AG08396 (cell line): Measurements from ENCODE around the gene DEF6.

Experiments
- DNase-seq: peaks from one replicate; pipeline ENCODE4 v3.0.0; 2012; ENCODE audit warnings: low spot score, mixed read lengths

The DEF6 gene, protein sequence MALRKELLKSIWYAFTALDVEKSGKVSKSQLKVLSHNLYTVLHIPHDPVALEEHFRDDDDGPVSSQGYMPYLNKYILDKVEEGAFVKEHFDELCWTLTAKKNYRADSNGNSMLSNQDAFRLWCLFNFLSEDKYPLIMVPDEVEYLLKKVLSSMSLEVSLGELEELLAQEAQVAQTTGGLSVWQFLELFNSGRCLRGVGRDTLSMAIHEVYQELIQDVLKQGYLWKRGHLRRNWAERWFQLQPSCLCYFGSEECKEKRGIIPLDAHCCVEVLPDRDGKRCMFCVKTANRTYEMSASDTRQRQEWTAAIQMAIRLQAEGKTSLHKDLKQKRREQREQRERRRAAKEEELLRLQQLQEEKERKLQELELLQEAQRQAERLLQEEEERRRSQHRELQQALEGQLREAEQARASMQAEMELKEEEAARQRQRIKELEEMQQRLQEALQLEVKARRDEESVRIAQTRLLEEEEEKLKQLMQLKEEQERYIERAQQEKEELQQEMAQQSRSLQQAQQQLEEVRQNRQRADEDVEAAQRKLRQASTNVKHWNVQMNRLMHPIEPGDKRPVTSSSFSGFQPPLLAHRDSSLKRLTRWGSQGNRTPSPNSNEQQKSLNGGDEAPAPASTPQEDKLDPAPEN

GRCh38 chr6:35297601-35298481 is at the start of gene DEF6:
DEF6 (plus strand) TSS chr6:35297818; CDS start chr6:35297857, 39 bp downstream.
- DNase-seq = peak; percentile 69

DNA sequence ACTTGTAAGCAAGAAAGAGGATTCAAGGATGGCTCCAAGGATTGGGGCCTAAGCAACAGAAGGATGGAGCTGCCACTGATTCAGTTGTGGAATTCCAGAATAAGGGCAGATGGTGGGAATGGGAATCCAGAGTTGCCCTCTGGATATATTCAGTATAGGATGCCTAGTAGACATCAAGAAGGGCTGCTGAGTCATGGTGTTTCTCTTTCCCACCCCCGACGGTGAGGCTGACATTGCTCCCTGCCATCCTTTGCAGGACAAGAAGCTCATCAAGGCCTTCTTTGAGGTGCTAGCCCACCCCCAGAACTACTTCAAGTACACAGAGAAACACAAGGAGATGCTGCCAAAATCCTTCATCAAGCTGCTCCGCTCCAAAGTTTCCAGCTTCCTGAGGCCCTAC is 49.3 kb upstream of the DEF6 start:
- no peak for DNase-seq

- DNase-seq = no peak
These were observed 48.7 kb upstream of the DEF6 start for GRCh38 chr6:35248965-35249364.

DNA sequence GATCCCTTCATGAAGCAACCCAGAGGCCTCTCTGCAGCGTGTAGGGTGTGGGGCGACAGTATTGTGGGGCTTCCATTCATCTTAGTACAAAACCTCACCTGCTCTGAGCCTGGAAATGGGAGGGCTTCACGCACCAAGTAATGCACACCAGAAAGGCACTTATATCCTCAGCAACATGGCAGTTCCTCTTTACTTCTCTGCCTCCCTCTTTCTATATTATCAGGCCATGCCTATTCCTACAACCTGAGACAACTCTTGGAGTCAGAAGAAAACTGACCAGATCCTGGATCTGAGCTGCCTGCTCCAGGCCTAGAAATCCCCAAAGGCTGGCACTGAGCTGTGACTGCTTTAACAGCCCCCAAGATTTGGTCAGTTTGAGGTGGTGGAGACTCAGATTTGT is 45.7 kb upstream of the DEF6 start:
- no peak for DNase-seq

- no peak for DNase-seq
These were observed 44.4 kb upstream of the DEF6 start for GRCh38 chr6:35253249-35253648.

DNA sequence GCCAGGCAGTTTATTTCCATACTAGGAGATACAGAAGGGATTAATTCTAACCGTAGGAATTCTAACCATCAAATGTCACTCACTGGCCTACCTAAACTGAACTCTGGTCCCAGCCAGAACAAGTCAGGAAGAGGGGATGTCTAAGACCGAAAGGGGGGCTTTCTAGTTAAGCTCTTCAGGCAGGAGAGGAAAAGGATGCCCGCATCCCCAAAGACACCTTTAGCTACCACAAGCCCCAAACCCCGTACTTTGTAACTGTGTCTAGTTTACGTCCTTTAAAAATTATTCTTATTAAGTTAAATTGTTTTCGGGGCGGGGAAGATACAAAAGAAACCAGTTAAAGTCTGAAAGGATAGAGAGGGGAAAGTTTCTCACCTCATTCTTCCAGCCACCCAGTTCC is 39.3 kb upstream of the DEF6 start:
- no peak for DNase-seq

GRCh38 chr6:35258858-35259193 is 38.8 kb upstream of the DEF6 start:
- peak; percentile 58 for DNase-seq

GRCh38 chr6:35259194-35259947 is 38.2 kb upstream of the DEF6 start, which contains the start of gene ZNF76:
ZNF76 (plus strand) TSS chr6:35259735; CDS start chr6:35281152, 21,417 bp downstream.
- peak; percentile 99 for DNase-seq

DNA sequence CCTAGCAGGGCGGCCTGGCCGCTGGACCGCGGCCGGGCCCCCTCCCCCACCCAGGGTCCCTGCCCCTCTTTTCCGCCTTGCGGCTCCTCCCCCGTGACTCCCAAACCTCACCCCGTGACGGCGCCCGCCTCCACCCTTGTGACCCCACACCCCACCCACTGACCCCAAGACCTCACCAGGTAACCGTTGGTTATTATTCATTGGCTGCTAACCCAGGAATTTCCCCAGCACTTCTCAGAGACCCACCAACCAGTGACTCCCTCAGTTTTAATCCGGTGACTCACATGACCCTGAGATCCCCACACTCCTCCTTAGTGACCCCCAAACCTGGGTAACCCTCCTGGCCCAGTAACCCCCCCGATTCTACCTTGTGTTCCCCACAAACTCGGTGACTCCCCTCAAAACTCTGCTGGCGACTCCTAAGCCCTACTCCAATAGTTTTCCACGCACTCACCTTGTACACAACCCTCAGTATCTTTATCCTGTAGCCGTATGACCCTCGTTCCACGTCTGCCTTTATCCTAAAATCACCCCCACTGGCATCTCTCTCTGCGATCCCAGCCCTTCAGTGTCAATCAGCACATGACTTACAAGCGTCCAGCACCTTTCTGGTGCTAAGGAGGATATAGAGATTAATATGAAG is 37.5 kb upstream of the DEF6 start:
- DNase-seq = peak; percentile 64

- no peak for DNase-seq
These were observed 36.7 kb upstream of the DEF6 start for GRCh38 chr6:35260591-35261570.

DNA sequence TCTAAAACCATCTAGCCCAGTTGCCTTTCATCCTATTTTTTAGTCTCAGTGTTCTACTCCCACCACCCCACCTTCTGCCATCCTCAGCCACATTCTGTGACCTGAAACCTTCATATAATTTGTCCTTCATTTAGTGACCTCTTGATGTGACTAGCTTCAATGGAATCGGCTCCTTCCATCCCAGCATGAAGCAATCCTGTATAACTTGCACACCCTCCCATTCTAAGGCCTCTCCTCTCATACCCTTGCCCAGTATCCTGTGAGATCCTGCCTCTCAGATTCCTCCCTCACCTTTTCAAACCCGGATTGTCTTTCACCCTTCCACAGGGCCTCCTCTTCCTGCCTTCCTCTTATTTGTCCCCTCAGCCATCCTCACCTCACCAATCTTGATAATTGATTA is 35.0 kb upstream of the DEF6 start:
- peak; percentile 41 for DNase-seq

GRCh38 chr6:35264550-35265274 is 32.9 kb upstream of the DEF6 start:
- no peak for DNase-seq

GRCh38 chr6:35265523-35265922 is 32.1 kb upstream of the DEF6 start:
- DNase-seq = no peak

DNA sequence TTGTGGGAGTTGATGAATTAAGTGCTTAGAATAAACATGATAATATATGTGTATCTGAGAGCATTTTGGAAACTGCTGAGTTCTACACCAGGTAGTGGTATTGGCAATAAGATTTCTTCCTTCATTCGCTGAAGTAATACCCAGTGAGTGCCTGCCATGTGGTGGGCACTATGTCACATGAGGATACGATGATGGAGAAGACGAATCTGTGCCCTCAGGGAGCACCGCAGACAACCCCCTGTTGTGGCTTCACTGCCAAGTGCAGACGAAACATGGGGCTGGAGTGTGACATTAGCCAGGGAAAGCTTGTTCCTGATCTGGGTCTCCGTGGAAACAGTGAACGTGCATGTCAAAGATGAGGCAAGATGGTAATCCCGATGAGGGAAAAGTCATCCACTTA is 30.2 kb upstream of the DEF6 start:
- no peak for DNase-seq

DNA sequence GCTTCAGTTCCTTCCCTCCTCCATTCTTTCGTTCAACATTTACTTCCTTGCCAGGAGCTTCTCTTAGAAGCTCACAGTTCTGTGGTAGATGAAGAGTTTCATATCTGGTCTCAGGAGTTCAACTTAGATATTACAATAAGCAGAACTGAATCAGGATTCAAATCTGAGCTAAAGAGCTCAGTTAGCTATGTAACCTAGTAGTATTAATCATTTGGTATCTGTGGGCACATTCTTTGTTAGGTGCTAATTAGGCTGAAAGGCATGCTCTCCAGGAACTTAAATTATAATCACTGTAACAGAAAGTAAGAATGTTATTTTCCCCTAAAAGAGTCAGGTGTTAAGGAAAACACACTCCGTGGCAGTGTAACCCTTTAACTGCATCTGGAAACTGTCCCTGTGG is 29.7 kb upstream of the DEF6 start:
- DNase-seq = no peak

- no peak for DNase-seq
These were observed 25.6 kb upstream of the DEF6 start for GRCh38 chr6:35272005-35272404.

DNA sequence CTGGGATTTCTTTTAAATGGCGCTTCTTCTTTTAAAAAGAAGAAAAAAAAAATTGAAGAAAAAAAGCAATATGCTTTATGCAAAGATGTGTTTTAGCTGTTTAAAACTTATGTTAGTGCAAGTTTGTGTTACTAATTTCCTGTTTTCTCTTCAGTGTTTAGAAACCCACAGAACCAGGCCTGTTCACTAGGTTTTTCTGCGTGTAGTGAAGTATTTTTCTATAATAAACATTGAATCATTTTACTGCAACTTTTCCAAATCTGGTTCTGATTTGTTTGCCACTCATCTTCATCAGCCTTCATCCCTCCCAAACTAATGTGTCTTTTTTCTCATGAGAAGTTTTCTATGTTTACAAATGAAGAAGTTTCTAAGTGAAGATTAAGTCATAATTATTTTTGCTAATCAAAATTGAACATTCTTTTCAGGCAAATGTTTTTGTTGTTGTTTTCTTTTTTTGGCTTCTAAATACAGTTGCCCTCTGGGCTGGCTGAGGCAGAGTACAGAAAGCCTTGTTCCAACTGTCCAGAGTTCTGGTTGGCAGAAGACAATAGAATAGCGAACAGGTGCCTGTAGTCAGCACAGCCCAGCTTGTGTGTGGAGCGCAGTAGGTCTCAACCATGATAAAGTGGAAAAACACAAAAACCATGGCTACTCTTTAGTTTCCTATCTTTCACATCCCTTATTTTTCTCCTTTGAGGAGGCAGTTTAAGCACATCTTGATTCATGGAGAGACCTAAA is 23.6 kb upstream of the DEF6 start:
- DNase-seq = no peak

DNA sequence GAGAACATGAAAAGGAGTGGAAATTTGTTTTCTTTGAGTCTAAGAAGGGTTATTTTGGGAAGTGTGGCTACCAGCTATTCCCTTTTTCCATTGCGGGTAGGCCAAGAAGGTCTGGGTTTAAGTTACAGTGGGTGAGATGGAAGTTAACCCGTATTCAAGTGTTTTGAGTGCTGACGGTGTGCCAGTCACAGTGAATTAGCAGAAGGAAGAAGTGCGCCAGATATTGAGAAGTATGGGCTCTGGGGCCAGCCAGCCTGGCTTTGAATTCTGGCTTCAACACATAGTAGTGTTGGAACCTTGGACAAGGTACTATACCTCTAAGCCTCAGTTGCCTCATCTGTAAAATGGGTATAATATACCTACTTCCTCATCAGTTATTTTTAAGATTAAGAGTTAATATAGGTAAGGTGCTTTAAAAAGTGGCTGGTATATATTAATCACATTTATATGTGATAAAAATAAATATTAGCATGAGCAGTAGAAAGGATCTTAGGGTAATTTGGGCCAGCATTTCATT is 21.8 kb upstream of the DEF6 start:
- DNase-seq = no peak

DNA sequence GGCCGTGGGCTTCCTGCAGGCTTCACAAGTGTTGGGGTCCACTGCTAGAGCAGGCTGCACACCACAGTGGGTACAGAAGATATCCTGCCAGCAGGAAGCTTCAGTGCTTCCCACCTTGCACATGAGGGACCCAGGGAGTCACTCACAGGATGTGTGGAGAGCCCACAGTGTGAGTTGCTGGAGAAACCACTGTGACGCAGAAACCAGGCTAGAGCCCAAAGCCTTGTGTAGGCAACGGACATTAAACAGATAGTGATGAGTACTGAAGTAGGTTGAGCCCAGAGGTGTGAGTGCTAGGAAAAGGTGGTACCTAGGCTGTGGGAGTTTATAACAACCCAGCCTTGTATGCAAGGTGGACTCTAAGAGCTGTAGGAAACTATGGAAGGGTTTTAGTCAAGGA is 18.9 kb upstream of the DEF6 start:
- DNase-seq = no peak
